Epithelial cell of esophagus (primary cell): Measurements from ENCODE around the gene SRRT.
"Not testable (repeated sequence)": the region's sequence is repeated elsewhere in the genome, so short reads cannot be mapped to it uniquely, and the experiment has no call there.

Source experiments
- DNase-seq: peaks from one replicate; pipeline ENCODE4 v3.0.0; 2010; ENCODE audit warnings: low read depth
- H3K4me3 ChIP-seq: 2 replicates; pipeline ENCODE4 v1.5.1; 2011; ENCODE audit warnings: mild to moderate bottlenecking, low read length, control low read depth
- TF ChIP-seq, protein P1 (sequence below): IDR thresholded peaks from 2 replicates; pipeline ENCODE4 v1.5.1; 2011; ENCODE audit warnings: low read depth, mild to moderate bottlenecking, low read length, control low read depth, inconsistent platforms; ENCODE audit not compliant: insufficient read depth; ENCODE audit errors: missing control alignments

The SRRT gene

GRCh38 chr7:100839361-100839760, 35.5 kb upstream of the SRRT start:
- TF ChIP-seq, protein P1, sequence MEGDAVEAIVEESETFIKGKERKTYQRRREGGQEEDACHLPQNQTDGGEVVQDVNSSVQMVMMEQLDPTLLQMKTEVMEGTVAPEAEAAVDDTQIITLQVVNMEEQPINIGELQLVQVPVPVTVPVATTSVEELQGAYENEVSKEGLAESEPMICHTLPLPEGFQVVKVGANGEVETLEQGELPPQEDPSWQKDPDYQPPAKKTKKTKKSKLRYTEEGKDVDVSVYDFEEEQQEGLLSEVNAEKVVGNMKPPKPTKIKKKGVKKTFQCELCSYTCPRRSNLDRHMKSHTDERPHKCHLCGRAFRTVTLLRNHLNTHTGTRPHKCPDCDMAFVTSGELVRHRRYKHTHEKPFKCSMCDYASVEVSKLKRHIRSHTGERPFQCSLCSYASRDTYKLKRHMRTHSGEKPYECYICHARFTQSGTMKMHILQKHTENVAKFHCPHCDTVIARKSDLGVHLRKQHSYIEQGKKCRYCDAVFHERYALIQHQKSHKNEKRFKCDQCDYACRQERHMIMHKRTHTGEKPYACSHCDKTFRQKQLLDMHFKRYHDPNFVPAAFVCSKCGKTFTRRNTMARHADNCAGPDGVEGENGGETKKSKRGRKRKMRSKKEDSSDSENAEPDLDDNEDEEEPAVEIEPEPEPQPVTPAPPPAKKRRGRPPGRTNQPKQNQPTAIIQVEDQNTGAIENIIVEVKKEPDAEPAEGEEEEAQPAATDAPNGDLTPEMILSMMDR: no peak
- no peak overlapping the region for H3K4me3 ChIP-seq
- DNase-seq: no peak

GRCh38 chr7:100840470-100841100, 34.3 kb upstream of the SRRT start:
- TF ChIP-seq, protein P1: no peak

GRCh38 chr7:100847360-100847759, 27.5 kb upstream of the SRRT start:
- DNase-seq: peak; percentile 69
- TF ChIP-seq, protein P1: no peak
- H3K4me3 ChIP-seq: no peak overlapping the region

More at GRCh38 chr7:100840470-100841100, 34.3 kb upstream of the SRRT start:
- no peak overlapping the region for H3K4me3 ChIP-seq
- no peak for DNase-seq

- peak; percentile 93 for DNase-seq
- peak within 1 kb of the TSS; percentile 78 for H3K4me3 ChIP-seq
- TF ChIP-seq, protein P1: peak; percentile 87
Measured at GRCh38 chr7:100852048-100852872, 22.6 kb upstream of the SRRT start, which contains the start of gene SLC12A9. SLC12A9 (plus strand) TSS chr7:100852713; CDS start chr7:100854198, 1,485 bp downstream.

GRCh38 chr7:100854146-100854895, 20.6 kb upstream of the SRRT start:
- TF ChIP-seq, protein P1: no peak
- no peak overlapping the region for H3K4me3 ChIP-seq

GRCh38 chr7:100854899-100855298, 20.0 kb upstream of the SRRT start:
- DNase-seq, H3K4me3 ChIP-seq: not testable (repeated sequence)

More at GRCh38 chr7:100854146-100854895, 20.6 kb upstream of the SRRT start:
- DNase-seq: no peak

- no peak overlapping the region for H3K4me3 ChIP-seq
- DNase-seq: no peak
- TF ChIP-seq, protein P1: no peak
Measured at GRCh38 chr7:100855515-100855914, 19.4 kb upstream of the SRRT start.
